LNCAP (cell line): ENCODE results near the gene HIF1AN.

ENCODE experiments used
- TF ChIP-seq, protein P1 (sequence below): fragments of 450-650 bp; IDR thresholded peaks from 2 replicates; pipeline ENCODE4 v1.5.1; 2017; ENCODE audit warnings: mild to moderate bottlenecking

HIF1AN gene

DNA sequence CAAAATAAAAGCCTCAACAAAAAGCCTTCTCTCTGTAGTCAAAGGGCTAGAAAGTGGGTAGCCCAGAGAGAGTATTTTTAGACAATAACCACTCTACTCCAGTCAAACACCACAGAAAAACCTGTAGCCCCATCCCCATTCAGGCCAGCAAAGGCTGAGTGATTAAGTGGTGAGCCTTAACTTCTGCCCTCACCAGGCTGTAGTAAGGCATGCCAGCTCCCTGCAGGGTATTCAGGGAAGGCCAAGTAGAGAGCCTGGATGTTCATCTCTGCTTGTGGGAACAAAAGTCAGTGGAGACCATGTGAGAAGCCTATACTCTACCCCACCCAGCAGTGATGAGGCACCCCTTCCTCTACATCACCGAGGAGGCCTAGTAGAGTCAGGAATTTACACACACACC lies 51.2 kb downstream of the HIF1AN start:
- TF ChIP-seq, protein P1, sequence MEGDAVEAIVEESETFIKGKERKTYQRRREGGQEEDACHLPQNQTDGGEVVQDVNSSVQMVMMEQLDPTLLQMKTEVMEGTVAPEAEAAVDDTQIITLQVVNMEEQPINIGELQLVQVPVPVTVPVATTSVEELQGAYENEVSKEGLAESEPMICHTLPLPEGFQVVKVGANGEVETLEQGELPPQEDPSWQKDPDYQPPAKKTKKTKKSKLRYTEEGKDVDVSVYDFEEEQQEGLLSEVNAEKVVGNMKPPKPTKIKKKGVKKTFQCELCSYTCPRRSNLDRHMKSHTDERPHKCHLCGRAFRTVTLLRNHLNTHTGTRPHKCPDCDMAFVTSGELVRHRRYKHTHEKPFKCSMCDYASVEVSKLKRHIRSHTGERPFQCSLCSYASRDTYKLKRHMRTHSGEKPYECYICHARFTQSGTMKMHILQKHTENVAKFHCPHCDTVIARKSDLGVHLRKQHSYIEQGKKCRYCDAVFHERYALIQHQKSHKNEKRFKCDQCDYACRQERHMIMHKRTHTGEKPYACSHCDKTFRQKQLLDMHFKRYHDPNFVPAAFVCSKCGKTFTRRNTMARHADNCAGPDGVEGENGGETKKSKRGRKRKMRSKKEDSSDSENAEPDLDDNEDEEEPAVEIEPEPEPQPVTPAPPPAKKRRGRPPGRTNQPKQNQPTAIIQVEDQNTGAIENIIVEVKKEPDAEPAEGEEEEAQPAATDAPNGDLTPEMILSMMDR = no peak

DNA sequence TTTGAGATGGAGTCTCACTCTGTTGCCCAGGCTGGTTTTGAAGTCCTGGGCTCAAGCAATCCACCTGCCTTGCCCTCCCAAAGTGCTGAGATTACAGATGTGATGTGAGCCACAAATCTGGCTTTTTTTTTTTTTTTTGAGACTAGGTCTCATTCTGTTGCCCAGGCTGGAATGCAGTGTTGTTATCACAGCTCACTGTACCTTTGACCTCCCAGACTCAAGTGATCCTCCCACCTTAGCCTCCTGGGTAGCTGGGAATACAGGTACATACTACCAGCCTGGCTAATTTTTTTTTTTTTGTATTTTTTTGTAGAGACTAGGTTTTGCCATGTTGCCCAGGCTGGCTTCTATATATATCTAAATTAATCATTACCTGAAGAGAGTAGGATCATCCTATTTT lies 62.4 kb downstream of the HIF1AN start:
- TF ChIP-seq, protein P1 = no peak

DNA sequence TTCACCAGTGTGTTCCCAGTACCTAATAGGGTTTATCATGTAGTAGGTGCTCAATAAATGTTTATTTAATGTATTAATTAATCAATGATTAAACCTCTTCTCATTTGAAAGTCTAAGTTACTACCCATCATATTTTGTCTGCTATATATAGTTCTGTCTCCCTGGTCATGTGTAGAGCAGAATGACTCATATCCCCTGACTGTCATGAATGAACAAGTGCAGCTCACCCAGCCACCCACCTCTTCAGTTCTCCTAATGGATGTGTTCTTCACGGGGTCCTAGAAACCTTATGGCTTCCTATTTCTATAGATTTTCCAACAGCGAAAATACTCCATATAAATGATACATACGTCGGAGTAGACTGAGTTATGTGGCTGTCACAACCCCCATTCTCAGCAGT lies 64.5 kb downstream of the HIF1AN start:
- TF ChIP-seq, protein P1 = no peak

DNA sequence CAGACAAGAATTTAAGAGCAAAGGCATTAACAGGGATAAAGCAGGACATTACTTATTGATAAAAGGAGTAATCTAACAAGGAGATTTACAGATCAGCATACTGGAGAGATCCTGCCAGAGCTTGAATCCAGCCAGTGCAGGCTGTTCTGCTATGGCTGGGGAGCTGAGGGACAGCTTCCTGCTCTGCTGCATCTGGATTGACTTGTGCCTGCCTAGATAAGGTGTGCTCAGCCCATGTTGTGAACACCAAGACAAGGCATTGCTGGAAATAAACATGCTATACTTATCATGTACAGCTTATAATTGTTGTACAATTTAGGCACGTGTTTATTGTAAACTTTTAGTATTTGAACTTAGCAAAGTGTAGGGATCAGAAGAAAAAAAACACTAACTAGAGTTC lies 71.7 kb downstream of the HIF1AN start:
- TF ChIP-seq, protein P1 = no peak
